Natural killer cell (primary cell): ENCODE data around the gene VIPR2. TPM values are rescaled to one million over a fixed set of nuclear protein-coding genes. Genes with fewer than 3 reads are reported as not detected.
A peak's percentile ranks its signal among the peaks of the same experiment; 100 is the strongest.

Experiments used
- ATAC-seq, 3 donors: fragments of 150-1000 bp in 2 of 3; fragments of 200-7000 bp in 1 of 3; cut with Tn5 transposase; 1 replicate in 1 of 3; 2 replicates in 2 of 3; pipeline ENCODE4 v1.10.0; 2021; ENCODE audit warnings: mild to moderate bottlenecking in 2 of 3, moderate library complexity in 2 of 3
- DNase-seq, 2 donors: peaks; one replicate each; pipeline versions ENCODE4 v3.0.0 to v3.0.0-alpha.2; 2013 to 2021; ENCODE audit warnings: mixed read lengths in 1 of 2
- H3K27ac ChIP-seq: one replicate; pipeline ENCODE4 v1.5.1; 2013; ENCODE audit warnings: mild to moderate bottlenecking, low read length
- H3K27me3 ChIP-seq: one replicate; pipeline ENCODE4 v1.6.1; 2013; ENCODE audit warnings: low read length; ENCODE audit not compliant: control insufficient read depth, insufficient read depth
- H3K36me3 ChIP-seq: one replicate; pipeline ENCODE4 v1.6.1; 2013; ENCODE audit warnings: low read length; ENCODE audit not compliant: control insufficient read depth, insufficient read depth
- H3K4me1 ChIP-seq: one replicate; pipeline ENCODE4 v1.6.1; 2013; ENCODE audit warnings: low read length; ENCODE audit not compliant: control insufficient read depth, insufficient read depth
- H3K4me3 ChIP-seq: one replicate; pipeline ENCODE4 v1.5.1; 2013; ENCODE audit warnings: low read length
- H3K9me3 ChIP-seq: one replicate; pipeline ENCODE4 v1.6.1; 2013; ENCODE audit warnings: low read length; ENCODE audit not compliant: control insufficient read depth, insufficient read depth
- H3K27ac Mint-ChIP-seq, 2 donors: one replicate each; pipeline ENCODE4 v1.8.0; 2022; ENCODE audit warnings: mild to moderate bottlenecking in 2 of 2, mixed read lengths in 2 of 2, moderate library complexity in 1 of 2
- H3K27me3 Mint-ChIP-seq, 2 donors: one replicate each; pipeline ENCODE4 v1.8.0; 2022; ENCODE audit warnings: low read depth in 2 of 2, mixed read lengths in 2 of 2
- H3K36me3 Mint-ChIP-seq: one replicate; pipeline ENCODE4 v1.8.0; 2022; ENCODE audit warnings: mixed read lengths
- H3K4me1 Mint-ChIP-seq, 2 donors: one replicate each; pipeline ENCODE4 v1.8.0; 2022; ENCODE audit warnings: mixed read lengths in 2 of 2
- H3K4me3 Mint-ChIP-seq: one replicate; pipeline ENCODE4 v1.8.0; 2022; ENCODE audit warnings: mild to moderate bottlenecking, moderate library complexity, mixed read lengths
- H3K9me3 Mint-ChIP-seq, 2 donors: one replicate each; pipeline ENCODE4 v1.8.0; 2022; ENCODE audit warnings: mixed read lengths in 2 of 2
- WGBS: methylation state at CpG from one replicate; pipeline ENCODE4 v1.1.7; 2013; ENCODE audit warnings: missing lambda C conversion rate; ENCODE audit not compliant: insufficient coverage; 5-methylcytosine and 5-hydroxymethylcytosine counted together
- intact Hi-C: fragments of 100-400 bp; cut with micrococcal nuclease; formaldehyde crosslinking; loops from one replicate; pipeline ENCODE4 v1.14.2; 2022
- total RNA-seq, 4 donors: library from RNA; stranded (reverse); fragments of 120-200 nt in 1 of 4; gene quantifications; one replicate each; pipeline versions ENCODE4 v1.2.3 to v1.2.4, GENCODE V29; 2013 to 2022
- TF ChIP-seq, protein P1 (sequence below): fragments of 200-600 bp; IDR thresholded peaks from one replicate; pipeline ENCODE4 v1.8.0; 2022; ENCODE audit warnings: antibody characterized with exemption

Gene VIPR2
- total RNA-seq, 3 donors from 2014 or later (not counting 1 experiment from before 2014, with no cell fraction given) = 2.2 to 4.9 (median 4.7) TPM

DNA sequence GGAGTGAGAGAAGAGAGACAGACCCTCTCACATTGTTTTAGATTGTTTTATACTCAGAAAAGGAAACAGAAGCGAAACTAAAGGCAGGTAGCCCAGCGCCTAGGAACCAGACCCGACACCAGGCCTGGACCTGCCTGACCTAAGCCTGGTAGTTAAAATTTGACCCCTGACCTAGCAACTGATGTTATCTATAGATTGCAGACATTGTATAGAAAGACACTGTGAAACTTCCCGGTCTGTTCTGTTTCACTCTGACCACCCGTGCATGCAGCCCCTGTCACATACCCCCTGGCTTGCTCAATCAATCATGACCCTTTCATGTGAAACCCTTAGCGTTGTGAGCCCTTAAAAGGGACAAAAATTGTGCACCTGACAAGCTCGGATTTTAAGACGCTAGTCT lies 31.6 kb downstream of the VIPR2 start:
- H3K27ac Mint-ChIP-seq = no peak overlapping the region
- H3K9me3 Mint-ChIP-seq = no peaks in the 10 kb centered on the region
- H3K4me3 Mint-ChIP-seq = no peak overlapping the region
- Histone ChIP-seq H3K4me3 (no peak overlapping the region), H3K9me3 (no peaks in the 10 kb centered on the region), H3K4me1 (no peaks in the 10 kb centered on the region), H3K27me3 (no peaks in the 10 kb centered on the region), H3K36me3 (no peaks in the 10 kb centered on the region), H3K27ac (no peak overlapping the region)
- no peak for DNase-seq
- no peaks in the 10 kb centered on the region for H3K36me3 Mint-ChIP-seq
- no peak for ATAC-seq
- intact Hi-C loops = no loop called here
- TF ChIP-seq, protein P1, sequence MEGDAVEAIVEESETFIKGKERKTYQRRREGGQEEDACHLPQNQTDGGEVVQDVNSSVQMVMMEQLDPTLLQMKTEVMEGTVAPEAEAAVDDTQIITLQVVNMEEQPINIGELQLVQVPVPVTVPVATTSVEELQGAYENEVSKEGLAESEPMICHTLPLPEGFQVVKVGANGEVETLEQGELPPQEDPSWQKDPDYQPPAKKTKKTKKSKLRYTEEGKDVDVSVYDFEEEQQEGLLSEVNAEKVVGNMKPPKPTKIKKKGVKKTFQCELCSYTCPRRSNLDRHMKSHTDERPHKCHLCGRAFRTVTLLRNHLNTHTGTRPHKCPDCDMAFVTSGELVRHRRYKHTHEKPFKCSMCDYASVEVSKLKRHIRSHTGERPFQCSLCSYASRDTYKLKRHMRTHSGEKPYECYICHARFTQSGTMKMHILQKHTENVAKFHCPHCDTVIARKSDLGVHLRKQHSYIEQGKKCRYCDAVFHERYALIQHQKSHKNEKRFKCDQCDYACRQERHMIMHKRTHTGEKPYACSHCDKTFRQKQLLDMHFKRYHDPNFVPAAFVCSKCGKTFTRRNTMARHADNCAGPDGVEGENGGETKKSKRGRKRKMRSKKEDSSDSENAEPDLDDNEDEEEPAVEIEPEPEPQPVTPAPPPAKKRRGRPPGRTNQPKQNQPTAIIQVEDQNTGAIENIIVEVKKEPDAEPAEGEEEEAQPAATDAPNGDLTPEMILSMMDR = no peak
- peaks cover 16 to 36% of the 10 kb centered on the region in 2 donors for H3K27me3 Mint-ChIP-seq
- H3K4me1 Mint-ChIP-seq = peaks cover 4 to 6% of the 10 kb centered on the region in 2 donors
- WGBS = 61% methylated on average over 8 of the region's 8 CpGs

DNA sequence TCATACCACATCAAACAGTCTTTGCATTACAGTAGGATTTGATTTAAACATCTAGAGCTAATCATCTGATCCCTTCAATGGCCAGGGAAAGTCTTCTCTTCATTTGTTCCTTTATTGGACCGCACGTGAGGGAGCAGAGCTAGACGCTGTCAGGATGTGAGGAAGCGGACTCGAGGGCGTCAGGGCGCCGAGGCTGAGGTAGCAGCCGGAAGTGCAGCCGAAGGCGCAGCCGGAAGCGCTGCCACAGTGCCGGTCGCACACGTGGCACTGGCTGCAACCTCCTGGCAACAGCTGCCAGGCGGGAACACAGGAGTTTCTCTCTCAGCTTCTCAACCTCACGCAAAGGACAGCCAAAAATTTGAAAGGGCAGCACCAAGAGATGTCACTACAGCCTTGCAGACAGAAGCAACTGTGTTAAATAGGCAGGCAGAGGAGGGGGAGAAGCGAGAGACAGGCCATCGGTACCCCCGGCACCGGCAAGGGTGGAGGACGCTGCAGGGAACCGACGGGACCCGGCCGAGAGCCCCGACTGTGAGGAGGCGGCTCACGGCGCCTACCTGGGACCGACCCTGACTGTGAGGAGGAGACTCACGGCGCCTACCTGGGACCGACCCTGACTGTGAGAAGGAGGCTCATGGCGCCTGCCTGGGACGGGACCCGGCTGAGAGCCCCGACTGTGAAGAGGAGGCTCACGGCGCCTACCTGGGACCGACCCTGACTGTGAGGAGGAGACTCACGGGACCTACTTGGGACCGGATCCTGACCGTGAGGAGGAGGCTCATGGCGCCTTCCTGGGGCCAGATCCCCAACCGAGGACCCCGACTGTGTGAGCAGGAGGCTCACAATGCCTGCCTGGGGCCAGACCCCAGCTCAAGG lies 32.3 kb downstream of the VIPR2 start:
- WGBS = 44% methylated on average over 48 of the region's 48 CpGs
- Histone ChIP-seq H3K27ac (no peak overlapping the region), H3K36me3 (no peaks in the 10 kb centered on the region), H3K4me3 (peak overlapping the region; percentile 20), H3K27me3 (no peaks in the 10 kb centered on the region), H3K4me1 (no peaks in the 10 kb centered on the region), H3K9me3 (no peaks in the 10 kb centered on the region)
- H3K27me3 Mint-ChIP-seq = peaks cover 16 to 36% of the 10 kb centered on the region in 2 donors
- H3K36me3 Mint-ChIP-seq = no peaks in the 10 kb centered on the region
- H3K4me1 Mint-ChIP-seq = peaks cover 4 to 6% of the 10 kb centered on the region in 2 donors
- no peak overlapping the region for H3K27ac Mint-ChIP-seq
- ATAC-seq (peak in 2 of 3 donors; percentile 58 to 64), DNase-seq (peak in 1 of 2 donors; percentile 23)
- peak overlapping the region; percentile 66 for H3K4me3 Mint-ChIP-seq
- intact Hi-C loops = no loop called here
- no peaks in the 10 kb centered on the region for H3K9me3 Mint-ChIP-seq
- TF ChIP-seq, protein P1 = no peak

DNA sequence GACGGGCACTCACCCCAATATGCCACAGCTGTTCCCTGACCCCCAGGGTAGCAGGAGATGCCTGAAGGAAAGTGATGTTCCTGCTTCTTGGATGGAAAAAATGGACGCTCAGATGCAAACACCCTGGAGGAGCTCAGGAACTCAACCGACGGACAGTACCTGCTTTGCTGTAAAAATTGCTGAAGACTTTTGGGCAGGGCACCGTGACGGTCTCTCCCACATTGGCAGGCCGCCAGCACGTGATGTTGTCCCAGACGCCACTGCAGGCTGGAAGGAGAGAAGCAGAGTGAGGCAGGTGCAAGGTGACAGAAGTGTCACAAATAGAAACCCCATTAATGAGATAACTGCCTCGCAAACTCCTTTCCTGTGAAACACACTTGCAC lies 35.0 kb downstream of the VIPR2 start:
- H3K4me3 ChIP-seq = no peak overlapping the region
- DNase-seq (no peak), ATAC-seq (no peak)
- no peak overlapping the region for H3K27ac ChIP-seq
- TF ChIP-seq, protein P1 = no peak
- intact Hi-C loops = no loop called here
- 92% methylated on average over 9 of the region's 10 CpGs for WGBS
- H3K27me3 ChIP-seq = no peaks in the 10 kb centered on the region
- no peaks in the 10 kb centered on the region for H3K9me3 ChIP-seq
- H3K36me3 Mint-ChIP-seq = no peaks in the 10 kb centered on the region
- no peak overlapping the region for H3K27ac Mint-ChIP-seq
- peaks cover 11 to 23% of the 10 kb centered on the region in 2 donors for H3K4me1 Mint-ChIP-seq
- peaks cover 1% of the 10 kb centered on the region for H3K4me1 ChIP-seq
- H3K9me3 Mint-ChIP-seq = no peaks in the 10 kb centered on the region
- H3K27me3 Mint-ChIP-seq = peaks cover 16 to 22% of the 10 kb centered on the region in 2 donors
- H3K36me3 ChIP-seq = no peaks in the 10 kb centered on the region
- H3K4me3 Mint-ChIP-seq = no peak overlapping the region
